GM12878 (cell line): ENCODE results near the gene MAST1. TPM values are rescaled to one million over a fixed set of nuclear protein-coding genes. Genes with fewer than 3 reads are reported as not detected.
A peak's percentile ranks its signal among the peaks of the same experiment; 100 is the strongest.

Source experiments
- CHD2 ChIP-seq: IDR thresholded peaks from 2 replicates; pipeline ENCODE4 v1.6.1; 2011; ENCODE audit warnings: low read depth, low read length, improper control_type of control experiment, borderline replicate concordance
- IRF4 ChIP-seq: IDR thresholded peaks from 2 replicates; pipeline ENCODE4 v1.6.1; 2011; ENCODE audit warnings: low read depth, low read length
- LARP7 ChIP-seq: fragments of 450-650 bp; IDR thresholded peaks from 2 replicates; pipeline ENCODE4 v1.6.1; 2017; ENCODE audit warnings: mild to moderate bottlenecking
- NFIC ChIP-seq: IDR thresholded peaks from 2 replicates; pipeline ENCODE4 v1.6.1; 2012; ENCODE audit warnings: low read depth, mild to moderate bottlenecking, inconsistent platforms, low read length, moderate library complexity
- NR2C1 ChIP-seq: fragments of 450-650 bp; IDR thresholded peaks from 2 replicates; pipeline ENCODE4 v1.6.1; 2017; ENCODE audit warnings: antibody characterized with exemption, mild to moderate bottlenecking, moderate library complexity
- PAX5 ChIP-seq: IDR thresholded peaks from 2 replicates; pipeline ENCODE4 v1.6.1; 2011; ENCODE audit warnings: low read depth, low read length, borderline replicate concordance
- RBBP5 ChIP-seq: fragments of 200-600 bp; sonication (generic); conservative IDR thresholded peaks from 2 replicates; pipeline ENCODE4 v1.6.1; 2016
- RUNX3 ChIP-seq: IDR thresholded peaks from 2 replicates; pipeline ENCODE4 v1.6.1; 2012; ENCODE audit warnings: low read length, inconsistent platforms
- TCF12 ChIP-seq: IDR thresholded peaks from 2 replicates; pipeline ENCODE4 v1.6.1; 2011; ENCODE audit warnings: low read depth, mild to moderate bottlenecking, low read length
- ZNF207 ChIP-seq: fragments of 450-650 bp; IDR thresholded peaks from 2 replicates; pipeline ENCODE4 v1.6.1; 2014; ENCODE audit warnings: antibody characterized with exemption, mild to moderate bottlenecking, borderline replicate concordance
- ZSCAN29 ChIP-seq: fragments of 450-650 bp; IDR thresholded peaks from 2 replicates; pipeline ENCODE4 v1.6.1; 2017; ENCODE audit warnings: mild to moderate bottlenecking, moderate library complexity
- ZZZ3 ChIP-seq: IDR thresholded peaks from 2 replicates; pipeline ENCODE4 v1.6.1; 2011; ENCODE audit warnings: low read depth; ENCODE audit not compliant: control insufficient read depth, insufficient read length
- polyA plus RNA-seq, 11 experiments: library from polyadenylated mRNA; depleted of rRNA in 4 of 11; unstranded in 6 of 11; stranded (reverse) in 5 of 11; fragments of >200 nt; fragmentation: Nextera tagmentation in 4 of 11; fragmentation: Illumina TruSeq in 1 of 11; extraction: Ambion mirVana in 4 of 11; extraction: Trizol in 1 of 11; gene quantifications; 1 replicate in 1 of 11; 2 replicates in 10 of 11; pipeline versions ENCODE4 v1.2.1 to v1.2.3, GENCODE V29; 2011 to 2016; ENCODE audit warnings: inconsistent platforms in 2 of 11, missing spikeins in 2 of 11, low read depth in 1 of 11
- total RNA-seq, 4 experiments: library from RNA; depleted of rRNA in 3 of 4; stranded (reverse); fragments of >200 nt in 3 of 4; fragmentation: Illumina TruSeq in 1 of 4; extraction: Trizol in 1 of 4; gene quantifications; 2 replicates each; pipeline versions ENCODE4 v1.2.1 to v1.2.3, GENCODE V29; 2013 to 2021
- TF ChIP-seq, protein P1 (sequence below): fragments of 450-650 bp; IDR thresholded peaks from 2 replicates; pipeline ENCODE4 v1.6.1; 2017; ENCODE audit warnings: mild to moderate bottlenecking, moderate library complexity
- TF ChIP-seq, protein P2 (sequence below): fragments of 450-650 bp; IDR thresholded peaks from 2 replicates; pipeline ENCODE4 v1.6.1; 2017; ENCODE audit warnings: low read depth, mild to moderate bottlenecking, moderate library complexity
- TF ChIP-seq, protein P3 (sequence below): IDR thresholded peaks from 2 replicates; pipeline ENCODE4 v1.6.1; 2011; ENCODE audit warnings: borderline replicate concordance, low read depth, mild to moderate bottlenecking, moderate library complexity, mixed read lengths, low read length; ENCODE audit not compliant: insufficient read depth; ENCODE audit errors: extremely low read length
- TF ChIP-seq, protein P4 (sequence below): fragments of 150-350 bp; IDR thresholded peaks from 2 replicates; pipeline ENCODE4 v1.6.1; 2016; ENCODE audit warnings: low read depth, low read length
- TF ChIP-seq, protein P5 (sequence below): IDR thresholded peaks from 2 replicates; pipeline ENCODE4 v1.6.1; 2011; ENCODE audit warnings: low read depth, low read length, improper control_type of control experiment, borderline replicate concordance

The MAST1 gene
- total and polyA plus RNA-seq, 10 of the 15 experiments (the other 5 are each of a cell fraction or from before 2014, with no cell fraction given): 0.08 to 0.79 (median 0.44) TPM; not detected in 1

DNA sequence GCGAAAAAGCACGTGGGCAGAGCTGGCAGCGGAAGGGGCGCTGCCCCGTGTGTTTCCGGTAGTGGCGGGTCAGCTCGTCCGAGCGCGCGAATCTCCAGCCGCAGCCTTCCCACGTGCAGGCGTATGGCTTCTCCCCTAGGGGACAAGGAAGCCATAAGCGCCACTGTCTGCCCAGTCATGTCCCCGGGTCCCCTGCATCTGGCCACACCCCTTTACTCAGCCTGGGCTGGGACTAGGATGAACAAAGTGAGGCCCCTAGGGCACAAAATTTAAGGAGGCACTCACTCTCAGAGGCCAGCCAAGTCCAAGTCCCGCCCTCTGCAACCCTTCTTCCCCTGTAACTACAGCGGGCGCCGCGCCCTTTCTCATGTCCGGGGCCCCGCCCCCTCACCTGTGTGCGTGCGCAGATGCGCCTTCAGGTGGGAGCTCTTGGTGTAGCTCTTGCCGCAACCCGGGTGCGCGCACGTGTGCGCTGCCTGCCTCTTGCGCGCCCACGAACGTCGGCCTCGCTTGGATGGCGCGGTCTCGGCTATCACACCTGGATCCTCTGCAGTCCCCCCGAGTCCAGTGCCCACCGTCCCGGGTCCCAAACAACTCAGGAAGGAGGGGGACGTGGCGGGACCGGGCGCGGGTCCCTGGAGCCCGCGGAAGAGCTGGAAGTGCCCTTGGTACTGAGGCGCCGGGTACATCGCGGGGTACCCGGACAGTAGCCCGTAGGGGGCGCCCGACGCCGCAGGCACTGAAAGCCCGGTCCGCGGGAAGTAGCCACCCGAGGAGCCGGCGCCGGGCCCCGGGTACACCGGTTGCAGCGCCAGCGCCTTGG lies 46.8 kb downstream of the MAST1 start (continued):
- TF ChIP-seq, protein P1, sequence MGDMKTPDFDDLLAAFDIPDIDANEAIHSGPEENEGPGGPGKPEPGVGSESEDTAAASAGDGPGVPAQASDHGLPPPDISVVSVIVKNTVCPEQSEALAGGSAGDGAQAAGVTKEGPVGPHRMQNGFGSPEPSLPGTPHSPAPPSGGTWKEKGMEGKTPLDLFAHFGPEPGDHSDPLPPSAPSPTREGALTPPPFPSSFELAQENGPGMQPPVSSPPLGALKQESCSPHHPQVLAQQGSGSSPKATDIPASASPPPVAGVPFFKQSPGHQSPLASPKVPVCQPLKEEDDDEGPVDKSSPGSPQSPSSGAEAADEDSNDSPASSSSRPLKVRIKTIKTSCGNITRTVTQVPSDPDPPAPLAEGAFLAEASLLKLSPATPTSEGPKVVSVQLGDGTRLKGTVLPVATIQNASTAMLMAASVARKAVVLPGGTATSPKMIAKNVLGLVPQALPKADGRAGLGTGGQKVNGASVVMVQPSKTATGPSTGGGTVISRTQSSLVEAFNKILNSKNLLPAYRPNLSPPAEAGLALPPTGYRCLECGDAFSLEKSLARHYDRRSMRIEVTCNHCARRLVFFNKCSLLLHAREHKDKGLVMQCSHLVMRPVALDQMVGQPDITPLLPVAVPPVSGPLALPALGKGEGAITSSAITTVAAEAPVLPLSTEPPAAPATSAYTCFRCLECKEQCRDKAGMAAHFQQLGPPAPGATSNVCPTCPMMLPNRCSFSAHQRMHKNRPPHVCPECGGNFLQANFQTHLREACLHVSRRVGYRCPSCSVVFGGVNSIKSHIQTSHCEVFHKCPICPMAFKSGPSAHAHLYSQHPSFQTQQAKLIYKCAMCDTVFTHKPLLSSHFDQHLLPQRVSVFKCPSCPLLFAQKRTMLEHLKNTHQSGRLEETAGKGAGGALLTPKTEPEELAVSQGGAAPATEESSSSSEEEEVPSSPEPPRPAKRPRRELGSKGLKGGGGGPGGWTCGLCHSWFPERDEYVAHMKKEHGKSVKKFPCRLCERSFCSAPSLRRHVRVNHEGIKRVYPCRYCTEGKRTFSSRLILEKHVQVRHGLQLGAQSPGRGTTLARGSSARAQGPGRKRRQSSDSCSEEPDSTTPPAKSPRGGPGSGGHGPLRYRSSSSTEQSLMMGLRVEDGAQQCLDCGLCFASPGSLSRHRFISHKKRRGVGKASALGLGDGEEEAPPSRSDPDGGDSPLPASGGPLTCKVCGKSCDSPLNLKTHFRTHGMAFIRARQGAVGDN: no peak
- no peak for TF ChIP-seq ZZZ3
- TF ChIP-seq NR2C1: no peak
- no peak for TF ChIP-seq ZSCAN29
- no peak for TF ChIP-seq TCF12
- TF ChIP-seq CHD2: no peak
- TF ChIP-seq LARP7: no peak; the same call in 1 of the 2 replicates
- TF ChIP-seq NFIC: no peak
- TF ChIP-seq, protein P2, sequence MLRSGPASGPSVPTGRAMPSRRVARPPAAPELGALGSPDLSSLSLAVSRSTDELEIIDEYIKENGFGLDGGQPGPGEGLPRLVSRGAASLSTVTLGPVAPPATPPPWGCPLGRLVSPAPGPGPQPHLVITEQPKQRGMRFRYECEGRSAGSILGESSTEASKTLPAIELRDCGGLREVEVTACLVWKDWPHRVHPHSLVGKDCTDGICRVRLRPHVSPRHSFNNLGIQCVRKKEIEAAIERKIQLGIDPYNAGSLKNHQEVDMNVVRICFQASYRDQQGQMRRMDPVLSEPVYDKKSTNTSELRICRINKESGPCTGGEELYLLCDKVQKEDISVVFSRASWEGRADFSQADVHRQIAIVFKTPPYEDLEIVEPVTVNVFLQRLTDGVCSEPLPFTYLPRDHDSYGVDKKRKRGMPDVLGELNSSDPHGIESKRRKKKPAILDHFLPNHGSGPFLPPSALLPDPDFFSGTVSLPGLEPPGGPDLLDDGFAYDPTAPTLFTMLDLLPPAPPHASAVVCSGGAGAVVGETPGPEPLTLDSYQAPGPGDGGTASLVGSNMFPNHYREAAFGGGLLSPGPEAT: 0 out of 2 replicates have a peak, but pooled peaks have one; percentile 17
- TF ChIP-seq, protein P3, sequence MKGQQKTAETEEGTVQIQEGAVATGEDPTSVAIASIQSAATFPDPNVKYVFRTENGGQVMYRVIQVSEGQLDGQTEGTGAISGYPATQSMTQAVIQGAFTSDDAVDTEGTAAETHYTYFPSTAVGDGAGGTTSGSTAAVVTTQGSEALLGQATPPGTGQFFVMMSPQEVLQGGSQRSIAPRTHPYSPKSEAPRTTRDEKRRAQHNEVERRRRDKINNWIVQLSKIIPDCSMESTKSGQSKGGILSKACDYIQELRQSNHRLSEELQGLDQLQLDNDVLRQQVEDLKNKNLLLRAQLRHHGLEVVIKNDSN: peak; percentile 28
- no peak for TF ChIP-seq RBBP5
- TF ChIP-seq ZNF207: no peak
- no peak for TF ChIP-seq PAX5
- TF ChIP-seq RUNX3: no peak
- no peak for TF ChIP-seq IRF4
- TF ChIP-seq, protein P4, sequence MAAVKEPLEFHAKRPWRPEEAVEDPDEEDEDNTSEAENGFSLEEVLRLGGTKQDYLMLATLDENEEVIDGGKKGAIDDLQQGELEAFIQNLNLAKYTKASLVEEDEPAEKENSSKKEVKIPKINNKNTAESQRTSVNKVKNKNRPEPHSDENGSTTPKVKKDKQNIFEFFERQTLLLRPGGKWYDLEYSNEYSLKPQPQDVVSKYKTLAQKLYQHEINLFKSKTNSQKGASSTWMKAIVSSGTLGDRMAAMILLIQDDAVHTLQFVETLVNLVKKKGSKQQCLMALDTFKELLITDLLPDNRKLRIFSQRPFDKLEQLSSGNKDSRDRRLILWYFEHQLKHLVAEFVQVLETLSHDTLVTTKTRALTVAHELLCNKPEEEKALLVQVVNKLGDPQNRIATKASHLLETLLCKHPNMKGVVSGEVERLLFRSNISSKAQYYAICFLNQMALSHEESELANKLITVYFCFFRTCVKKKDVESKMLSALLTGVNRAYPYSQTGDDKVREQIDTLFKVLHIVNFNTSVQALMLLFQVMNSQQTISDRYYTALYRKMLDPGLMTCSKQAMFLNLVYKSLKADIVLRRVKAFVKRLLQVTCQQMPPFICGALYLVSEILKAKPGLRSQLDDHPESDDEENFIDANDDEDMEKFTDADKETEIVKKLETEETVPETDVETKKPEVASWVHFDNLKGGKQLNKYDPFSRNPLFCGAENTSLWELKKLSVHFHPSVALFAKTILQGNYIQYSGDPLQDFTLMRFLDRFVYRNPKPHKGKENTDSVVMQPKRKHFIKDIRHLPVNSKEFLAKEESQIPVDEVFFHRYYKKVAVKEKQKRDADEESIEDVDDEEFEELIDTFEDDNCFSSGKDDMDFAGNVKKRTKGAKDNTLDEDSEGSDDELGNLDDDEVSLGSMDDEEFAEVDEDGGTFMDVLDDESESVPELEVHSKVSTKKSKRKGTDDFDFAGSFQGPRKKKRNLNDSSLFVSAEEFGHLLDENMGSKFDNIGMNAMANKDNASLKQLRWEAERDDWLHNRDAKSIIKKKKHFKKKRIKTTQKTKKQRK: no peak
- TF ChIP-seq, protein P5, sequence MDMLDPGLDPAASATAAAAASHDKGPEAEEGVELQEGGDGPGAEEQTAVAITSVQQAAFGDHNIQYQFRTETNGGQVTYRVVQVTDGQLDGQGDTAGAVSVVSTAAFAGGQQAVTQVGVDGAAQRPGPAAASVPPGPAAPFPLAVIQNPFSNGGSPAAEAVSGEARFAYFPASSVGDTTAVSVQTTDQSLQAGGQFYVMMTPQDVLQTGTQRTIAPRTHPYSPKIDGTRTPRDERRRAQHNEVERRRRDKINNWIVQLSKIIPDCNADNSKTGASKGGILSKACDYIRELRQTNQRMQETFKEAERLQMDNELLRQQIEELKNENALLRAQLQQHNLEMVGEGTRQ: no peak
